ENCODE measurements around the gene MRPS26. TPM values are rescaled to one million over a fixed set of nuclear protein-coding genes. Genes with fewer than 3 reads are reported as not detected.

The MRPS26 gene
- total RNA-seq, 1 experiment from 2014 or later = 105 TPM

DNA sequence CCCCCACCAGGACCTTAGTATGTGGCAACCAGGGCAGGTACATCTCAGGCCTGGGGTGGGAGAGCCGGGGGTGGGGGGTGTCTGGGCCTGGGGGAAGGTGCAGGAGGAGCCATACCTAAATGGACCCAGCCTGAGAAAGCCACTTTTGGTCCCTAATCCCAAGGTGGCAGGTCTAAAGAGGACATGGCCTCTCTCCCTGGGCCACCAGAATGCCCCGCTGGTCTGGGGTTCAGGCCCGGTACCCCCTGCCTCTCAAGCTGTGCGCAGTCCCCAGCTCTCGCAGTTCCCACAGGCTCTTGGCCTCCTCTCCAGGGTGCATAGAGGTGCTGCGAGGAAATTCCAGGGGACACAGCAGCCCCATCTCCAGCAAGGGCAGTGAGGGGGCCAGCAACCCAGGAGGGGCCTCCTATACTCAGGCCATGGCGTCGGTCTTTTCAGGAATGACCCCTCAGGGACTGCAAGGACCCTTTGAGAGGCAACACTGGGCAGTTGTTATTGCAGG, 39.8 kb downstream of the MRPS26 start (continued):
- TF ChIP-seq SMAD3 (CRISPR knock-in tag; IDR thresholded peaks at IDR 0.05; ENCODE audit: borderline replicate concordance) (no peak), ZNF416 (CRISPR knock-in tag; IDR thresholded peaks at IDR 0.05) (no peak), ETV6 (CRISPR knock-in tag; IDR thresholded peaks at IDR 0.05) (no peak), ZNF263 (CRISPR knock-in tag; IDR thresholded peaks at IDR 0.05; ENCODE audit: low read depth) (no peak), ZNF121 (CRISPR knock-in tag; IDR thresholded peaks at IDR 0.05) (no peak)

DNA sequence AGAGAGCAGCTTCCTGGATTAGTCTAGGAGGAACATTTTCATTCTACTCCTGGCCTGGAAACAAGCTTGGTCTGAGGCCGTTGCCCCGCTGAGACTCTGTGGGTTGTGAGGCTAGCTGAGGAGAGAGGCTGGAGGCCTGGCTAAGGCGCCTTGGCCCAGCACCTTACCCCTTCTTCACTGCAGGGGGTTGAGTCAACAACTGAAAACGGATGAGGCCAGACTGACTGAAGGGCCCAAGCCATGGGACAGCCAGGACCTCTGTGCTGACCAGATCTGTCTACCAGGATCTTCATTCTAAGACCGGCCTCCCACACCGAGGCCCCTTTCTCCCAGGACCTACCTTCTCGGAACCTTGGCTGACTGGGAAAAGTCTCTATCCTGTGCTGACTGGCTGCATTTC, 42.2 kb downstream of the MRPS26 start:
- Mint-ChIP-seq H3K4me1 (peaks cover 9% of the 10 kb centered on the region), H3K9me3 (peaks cover 3% of the 10 kb centered on the region), H3K27me3 (ENCODE audit: low read depth) (peaks cover 36% of the 10 kb centered on the region), H3K4me3 (no peak overlapping the region), H3K27ac (no peak overlapping the region), H3K36me3 (no peaks in the 10 kb centered on the region)
- POLR2A ChIA-PET = no interaction called here
- TF ChIP-seq ZNF423 (CRISPR knock-in tag; IDR thresholded peaks at IDR 0.05) (no peak), OVOL2 (CRISPR knock-in tag; IDR thresholded peaks at IDR 0.05; ENCODE audit: borderline replicate concordance) (no peak), TEAD4 (CRISPR knock-in tag; IDR thresholded peaks at IDR 0.05) (no peak), ZNF138 (CRISPR knock-in tag; conservative IDR thresholded peaks at IDR 0.05) (no peak), ZSCAN18 (CRISPR knock-in tag; IDR thresholded peaks at IDR 0.05) (no peak), E2F1 (CRISPR knock-in tag; IDR thresholded peaks at IDR 0.05) (no peak), MYBL2 (CRISPR knock-in tag; IDR thresholded peaks at IDR 0.05) (no peak), GTF2I (CRISPR knock-in tag; conservative IDR thresholded peaks at IDR 0.05) (no peak), CREM (CRISPR knock-in tag; IDR thresholded peaks at IDR 0.05) (no peak), HMGA2 (CRISPR knock-in tag; IDR thresholded peaks at IDR 0.05) (no peak), ELF4 (CRISPR knock-in tag; IDR thresholded peaks at IDR 0.05; ENCODE audit: low read depth) (no peak), MAX (CRISPR knock-in tag; IDR thresholded peaks at IDR 0.05) (no peak), RELA (CRISPR knock-in tag; IDR thresholded peaks at IDR 0.05; ENCODE audit: borderline replicate concordance) (no peak), GRHL2 (CRISPR knock-in tag; IDR thresholded peaks at IDR 0.05; ENCODE audit: insufficient replicate concordance, severe bottlenecking) (no peak)
- TF ChIP-seq, protein P1, sequence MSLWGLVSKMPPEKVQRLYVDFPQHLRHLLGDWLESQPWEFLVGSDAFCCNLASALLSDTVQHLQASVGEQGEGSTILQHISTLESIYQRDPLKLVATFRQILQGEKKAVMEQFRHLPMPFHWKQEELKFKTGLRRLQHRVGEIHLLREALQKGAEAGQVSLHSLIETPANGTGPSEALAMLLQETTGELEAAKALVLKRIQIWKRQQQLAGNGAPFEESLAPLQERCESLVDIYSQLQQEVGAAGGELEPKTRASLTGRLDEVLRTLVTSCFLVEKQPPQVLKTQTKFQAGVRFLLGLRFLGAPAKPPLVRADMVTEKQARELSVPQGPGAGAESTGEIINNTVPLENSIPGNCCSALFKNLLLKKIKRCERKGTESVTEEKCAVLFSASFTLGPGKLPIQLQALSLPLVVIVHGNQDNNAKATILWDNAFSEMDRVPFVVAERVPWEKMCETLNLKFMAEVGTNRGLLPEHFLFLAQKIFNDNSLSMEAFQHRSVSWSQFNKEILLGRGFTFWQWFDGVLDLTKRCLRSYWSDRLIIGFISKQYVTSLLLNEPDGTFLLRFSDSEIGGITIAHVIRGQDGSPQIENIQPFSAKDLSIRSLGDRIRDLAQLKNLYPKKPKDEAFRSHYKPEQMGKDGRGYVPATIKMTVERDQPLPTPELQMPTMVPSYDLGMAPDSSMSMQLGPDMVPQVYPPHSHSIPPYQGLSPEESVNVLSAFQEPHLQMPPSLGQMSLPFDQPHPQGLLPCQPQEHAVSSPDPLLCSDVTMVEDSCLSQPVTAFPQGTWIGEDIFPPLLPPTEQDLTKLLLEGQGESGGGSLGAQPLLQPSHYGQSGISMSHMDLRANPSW (CRISPR knock-in tag; conservative IDR thresholded peaks at IDR 0.05; ENCODE audit: low read depth) = no peak
- TF ChIP-seq, protein P2, sequence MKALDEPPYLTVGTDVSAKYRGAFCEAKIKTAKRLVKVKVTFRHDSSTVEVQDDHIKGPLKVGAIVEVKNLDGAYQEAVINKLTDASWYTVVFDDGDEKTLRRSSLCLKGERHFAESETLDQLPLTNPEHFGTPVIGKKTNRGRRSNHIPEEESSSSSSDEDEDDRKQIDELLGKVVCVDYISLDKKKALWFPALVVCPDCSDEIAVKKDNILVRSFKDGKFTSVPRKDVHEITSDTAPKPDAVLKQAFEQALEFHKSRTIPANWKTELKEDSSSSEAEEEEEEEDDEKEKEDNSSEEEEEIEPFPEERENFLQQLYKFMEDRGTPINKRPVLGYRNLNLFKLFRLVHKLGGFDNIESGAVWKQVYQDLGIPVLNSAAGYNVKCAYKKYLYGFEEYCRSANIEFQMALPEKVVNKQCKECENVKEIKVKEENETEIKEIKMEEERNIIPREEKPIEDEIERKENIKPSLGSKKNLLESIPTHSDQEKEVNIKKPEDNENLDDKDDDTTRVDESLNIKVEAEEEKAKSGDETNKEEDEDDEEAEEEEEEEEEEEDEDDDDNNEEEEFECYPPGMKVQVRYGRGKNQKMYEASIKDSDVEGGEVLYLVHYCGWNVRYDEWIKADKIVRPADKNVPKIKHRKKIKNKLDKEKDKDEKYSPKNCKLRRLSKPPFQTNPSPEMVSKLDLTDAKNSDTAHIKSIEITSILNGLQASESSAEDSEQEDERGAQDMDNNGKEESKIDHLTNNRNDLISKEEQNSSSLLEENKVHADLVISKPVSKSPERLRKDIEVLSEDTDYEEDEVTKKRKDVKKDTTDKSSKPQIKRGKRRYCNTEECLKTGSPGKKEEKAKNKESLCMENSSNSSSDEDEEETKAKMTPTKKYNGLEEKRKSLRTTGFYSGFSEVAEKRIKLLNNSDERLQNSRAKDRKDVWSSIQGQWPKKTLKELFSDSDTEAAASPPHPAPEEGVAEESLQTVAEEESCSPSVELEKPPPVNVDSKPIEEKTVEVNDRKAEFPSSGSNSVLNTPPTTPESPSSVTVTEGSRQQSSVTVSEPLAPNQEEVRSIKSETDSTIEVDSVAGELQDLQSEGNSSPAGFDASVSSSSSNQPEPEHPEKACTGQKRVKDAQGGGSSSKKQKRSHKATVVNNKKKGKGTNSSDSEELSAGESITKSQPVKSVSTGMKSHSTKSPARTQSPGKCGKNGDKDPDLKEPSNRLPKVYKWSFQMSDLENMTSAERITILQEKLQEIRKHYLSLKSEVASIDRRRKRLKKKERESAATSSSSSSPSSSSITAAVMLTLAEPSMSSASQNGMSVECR (CRISPR knock-in tag; IDR thresholded peaks at IDR 0.05; ENCODE audit: borderline replicate concordance) = no peak
- CTCF ChIA-PET = no interaction called here
- DNase-seq (ENCODE audit: low spot score) (no peak), ATAC-seq (no peak)

Data from WTC11 (cell line).